Myocyte (in vitro differentiated cells): Measurements from ENCODE around the gene SMAD4. TPM values are rescaled to one million over a fixed set of nuclear protein-coding genes. Genes with fewer than 3 reads are reported as not detected.

Experiments used
- total RNA-seq: library from RNA; depleted of rRNA; stranded (reverse); fragments of >200 nt; gene quantifications from 2 replicates; pipeline ENCODE4 v1.2.3, GENCODE V29; 2014

The SMAD4 gene
- total RNA-seq, 1 donor from 2014 or later = 130 TPM

Other genes starting within 250 kb of the SMAD4 start
- not detected in 2 replicates for gene MRO, start 210.2 kb upstream of the SMAD4 start, total RNA-seq
- 21.8 and 31.9 TPM in 2 replicates for gene ME2, start 151.1 kb upstream of the SMAD4 start, total RNA-seq
- gene ELAC1, start 62.2 kb upstream of the SMAD4 start, total RNA-seq = 3.2 and 3.5 TPM in 2 replicates
- 28.9 TPM in 2 replicates for gene MEX3C, start 167.5 kb downstream of the SMAD4 start, total RNA-seq